Measurements from ENCODE around the gene SH3BP4.

Gene SH3BP4

GRCh38 chr2:235095569-235095968, 143.8 kb downstream of the SH3BP4 start:
- Histone ChIP-seq H3K36me3 (ENCODE audit: insufficient read depth, low read length) (no peaks in the 10 kb centered on the region), H3K9me3 (ENCODE audit: control insufficient read depth, insufficient read depth, low read length) (no peaks in the 10 kb centered on the region), H3K9ac (ENCODE audit: low read depth, low read length) (no peak overlapping the region), H3K4me1 (ENCODE audit: insufficient read depth, low read length) (no peaks in the 10 kb centered on the region)

- Histone ChIP-seq H3K36me3 (ENCODE audit: insufficient read depth, low read length) (no peaks in the 10 kb centered on the region), H3K4me1 (ENCODE audit: insufficient read depth, low read length) (no peaks in the 10 kb centered on the region), H3K9ac (ENCODE audit: low read depth, low read length) (no peak overlapping the region), H3K9me3 (ENCODE audit: control insufficient read depth, insufficient read depth, low read length) (no peaks in the 10 kb centered on the region)
Measured at GRCh38 chr2:235096447-235096846, 144.6 kb downstream of the SH3BP4 start.

GRCh38 chr2:235097196-235097595, 145.4 kb downstream of the SH3BP4 start:
- H3K9me3 ChIP-seq (ENCODE audit: control insufficient read depth, insufficient read depth, low read length), result no peaks in the 10 kb centered on the region
- H3K36me3 ChIP-seq (ENCODE audit: insufficient read depth, low read length), result no peaks in the 10 kb centered on the region
- no peak overlapping the region for H3K9ac ChIP-seq (ENCODE audit: low read depth, low read length)
- H3K4me1 ChIP-seq (ENCODE audit: insufficient read depth, low read length), result no peaks in the 10 kb centered on the region

- H3K4me1 ChIP-seq (ENCODE audit: insufficient read depth, low read length), result no peaks in the 10 kb centered on the region
- H3K9me3 ChIP-seq (ENCODE audit: control insufficient read depth, insufficient read depth, low read length), result no peaks in the 10 kb centered on the region
- H3K9ac ChIP-seq (ENCODE audit: low read depth, low read length), result no peak overlapping the region
- no peaks in the 10 kb centered on the region for H3K36me3 ChIP-seq (ENCODE audit: insufficient read depth, low read length)
Measured at GRCh38 chr2:235098269-235098668, 146.5 kb downstream of the SH3BP4 start.

GRCh38 chr2:235098736-235099494, 147.1 kb downstream of the SH3BP4 start:
- no peaks in the 10 kb centered on the region for H3K4me1 ChIP-seq (ENCODE audit: insufficient read depth, low read length)
- no peaks in the 10 kb centered on the region for H3K9me3 ChIP-seq (ENCODE audit: control insufficient read depth, insufficient read depth, low read length)
- H3K36me3 ChIP-seq (ENCODE audit: insufficient read depth, low read length), result no peaks in the 10 kb centered on the region
- H3K9ac ChIP-seq (ENCODE audit: low read depth, low read length), result no peak overlapping the region

- Histone ChIP-seq H3K4me1 (ENCODE audit: insufficient read depth, low read length) (no peaks in the 10 kb centered on the region), H3K9me3 (ENCODE audit: control insufficient read depth, insufficient read depth, low read length) (no peaks in the 10 kb centered on the region), H3K9ac (ENCODE audit: low read depth, low read length) (no peak overlapping the region), H3K36me3 (ENCODE audit: insufficient read depth, low read length) (no peaks in the 10 kb centered on the region)
Measured at GRCh38 chr2:235102896-235103295, 151.1 kb downstream of the SH3BP4 start.
